GM18873 (cell line): ENCODE measurements around the gene TPO.
"Not testable (repeated sequence)": the region's sequence is repeated elsewhere in the genome, so short reads cannot be mapped to it uniquely, and the experiment has no call there.

ENCODE experiments used
- ATAC-seq: cut with Tn5 transposase; IDR thresholded peaks from one replicate; pipeline ENCODE4 v1.9.1; 2021; ENCODE audit warnings: mild to moderate bottlenecking, moderate library complexity, moderate number of reproducible peaks; ENCODE audit not compliant: unreplicated experiment, low FRiP score

TPO gene

DNA sequence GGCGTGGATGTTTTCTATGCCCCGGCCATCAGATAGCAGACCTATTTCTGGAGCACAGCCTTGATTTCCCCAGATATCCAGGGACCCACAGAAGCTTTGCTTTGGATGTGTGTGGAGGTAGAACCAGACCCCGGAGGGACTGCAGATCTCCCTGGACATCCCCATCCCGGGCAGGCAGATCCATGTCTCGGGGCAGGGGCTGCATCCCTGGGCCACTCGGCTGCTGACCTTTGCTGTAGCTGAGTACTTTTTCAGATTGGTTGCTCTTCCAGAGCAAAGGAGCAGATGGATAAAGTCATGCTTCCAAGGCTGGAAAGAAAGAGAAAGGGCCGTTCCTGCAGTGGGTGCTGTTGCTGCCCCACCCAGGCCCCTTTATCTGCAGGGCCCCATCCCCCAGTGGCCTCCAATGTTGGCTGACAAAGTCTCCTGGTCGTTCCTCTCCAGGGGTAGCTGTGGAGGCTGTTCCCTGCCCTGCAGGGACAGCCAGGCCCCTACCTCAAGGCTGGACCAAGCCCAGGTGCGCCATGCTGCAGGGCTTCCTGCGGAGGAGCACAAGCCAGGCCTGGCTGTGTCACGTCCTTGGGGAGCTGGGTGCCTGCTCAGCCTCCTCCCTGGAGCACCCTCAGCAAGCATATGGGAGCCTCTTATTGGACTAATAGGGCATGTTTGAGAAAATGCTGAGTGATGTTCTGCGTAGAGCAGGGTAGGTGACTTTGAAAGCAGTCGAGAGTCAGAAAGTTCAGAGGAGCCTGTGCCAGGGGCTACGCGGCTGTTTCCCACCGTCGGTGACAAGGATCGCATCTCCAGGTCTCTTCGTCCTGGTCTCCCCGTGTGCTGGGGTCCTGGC lies 68.4 kb downstream of the TPO start:
- no peak for ATAC-seq

- no peak for ATAC-seq
Observed at GRCh38 chr2:1482253-1482675, 69.0 kb downstream of the TPO start.

DNA sequence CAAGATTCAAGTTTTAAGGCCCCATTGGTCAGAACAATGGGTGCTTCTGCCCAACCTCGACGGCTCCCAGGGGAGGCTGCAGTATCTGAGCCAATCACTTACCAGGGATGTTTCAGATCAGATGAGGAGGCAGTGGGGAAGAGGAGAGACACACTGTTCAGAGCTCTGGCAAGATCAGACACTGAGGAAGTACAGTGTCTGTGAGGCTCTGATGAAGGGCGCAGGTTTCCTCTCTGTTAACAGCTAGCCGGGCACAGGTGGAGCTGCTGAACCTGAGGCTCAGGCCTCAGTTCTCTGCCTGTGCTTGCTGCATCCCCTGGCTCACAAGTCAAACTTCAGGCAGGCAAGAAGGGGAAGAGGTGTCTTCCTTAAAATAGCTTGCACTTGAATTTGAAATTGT lies 69.7 kb downstream of the TPO start:
- no peak for ATAC-seq

DNA sequence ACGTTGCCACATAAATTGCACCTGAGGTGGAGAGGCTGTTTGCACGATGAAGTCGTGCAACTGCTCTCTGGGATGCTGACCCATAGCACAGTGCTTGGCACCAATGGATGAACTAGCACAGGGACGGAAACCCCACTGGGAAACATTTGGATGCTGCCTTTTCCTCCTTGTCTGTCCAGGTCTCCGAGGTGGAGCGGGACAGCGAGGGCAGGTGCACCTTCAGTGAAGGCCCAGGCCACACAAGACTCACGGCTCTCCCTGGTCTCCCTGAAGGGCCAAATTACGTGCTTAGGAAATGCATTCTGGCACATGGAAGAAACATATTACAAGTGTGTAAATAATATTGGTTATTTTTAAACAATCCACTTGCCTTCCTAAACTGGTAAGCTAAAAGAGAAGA lies 70.3 kb downstream of the TPO start:
- no peak for ATAC-seq

- no peak for ATAC-seq
Observed at GRCh38 chr2:1484131-1484884, 71.0 kb downstream of the TPO start.

- ATAC-seq = no peak
Observed at GRCh38 chr2:1486670-1487069, 73.4 kb downstream of the TPO start.

GRCh38 chr2:1487758-1488157 lies 74.5 kb downstream of the TPO start:
- no peak for ATAC-seq

- no peak for ATAC-seq
Observed at GRCh38 chr2:1488181-1488671, 75.0 kb downstream of the TPO start.

GRCh38 chr2:1488851-1489250 lies 75.6 kb downstream of the TPO start:
- no peak for ATAC-seq

DNA sequence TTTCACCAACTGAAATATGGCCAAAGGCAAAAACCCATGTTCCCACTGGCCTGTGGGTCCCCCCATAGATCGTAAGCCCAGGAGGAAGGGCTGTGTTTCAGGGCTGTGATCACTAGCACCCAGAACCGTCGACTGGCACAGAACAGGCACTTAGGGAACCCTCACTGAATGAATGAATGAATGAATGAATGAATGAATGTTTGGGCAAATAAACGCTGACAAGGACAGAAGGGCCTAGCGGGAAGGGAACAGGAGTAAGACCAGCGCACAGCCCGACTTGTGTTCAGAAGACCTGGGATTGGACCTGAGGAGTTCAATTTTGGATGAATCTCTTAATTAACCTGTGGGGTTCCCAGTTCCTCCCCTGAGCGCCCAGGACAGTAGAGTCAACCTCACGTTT lies 76.2 kb downstream of the TPO start:
- no peak for ATAC-seq

DNA sequence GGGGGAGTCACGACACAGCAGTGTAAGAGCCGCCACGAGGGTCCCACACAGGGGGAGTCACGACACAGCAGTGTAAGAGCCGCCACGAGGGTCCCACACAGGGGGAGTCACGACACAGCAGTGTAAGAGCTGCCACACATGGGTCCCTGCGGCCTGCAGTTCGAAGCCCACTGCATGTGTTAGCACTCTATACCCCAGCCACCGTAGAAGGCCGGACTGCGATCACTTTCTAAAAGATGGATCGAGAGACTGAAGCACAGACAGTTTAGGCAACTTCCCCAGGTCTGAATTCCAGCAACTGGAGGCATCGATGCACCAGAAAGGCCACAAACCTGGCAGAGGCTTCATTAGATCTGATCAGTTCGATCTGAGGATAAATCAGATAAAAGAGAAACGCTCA lies 77.1 kb downstream of the TPO start:
- not testable (repeated sequence) for ATAC-seq

- ATAC-seq = no peak
Observed at GRCh38 chr2:1491751-1492150, 78.5 kb downstream of the TPO start.

GRCh38 chr2:1492231-1492630 lies 79.0 kb downstream of the TPO start:
- ATAC-seq = not testable (repeated sequence)

- no peak for ATAC-seq
Observed at GRCh38 chr2:1492711-1493430, 79.6 kb downstream of the TPO start.

DNA sequence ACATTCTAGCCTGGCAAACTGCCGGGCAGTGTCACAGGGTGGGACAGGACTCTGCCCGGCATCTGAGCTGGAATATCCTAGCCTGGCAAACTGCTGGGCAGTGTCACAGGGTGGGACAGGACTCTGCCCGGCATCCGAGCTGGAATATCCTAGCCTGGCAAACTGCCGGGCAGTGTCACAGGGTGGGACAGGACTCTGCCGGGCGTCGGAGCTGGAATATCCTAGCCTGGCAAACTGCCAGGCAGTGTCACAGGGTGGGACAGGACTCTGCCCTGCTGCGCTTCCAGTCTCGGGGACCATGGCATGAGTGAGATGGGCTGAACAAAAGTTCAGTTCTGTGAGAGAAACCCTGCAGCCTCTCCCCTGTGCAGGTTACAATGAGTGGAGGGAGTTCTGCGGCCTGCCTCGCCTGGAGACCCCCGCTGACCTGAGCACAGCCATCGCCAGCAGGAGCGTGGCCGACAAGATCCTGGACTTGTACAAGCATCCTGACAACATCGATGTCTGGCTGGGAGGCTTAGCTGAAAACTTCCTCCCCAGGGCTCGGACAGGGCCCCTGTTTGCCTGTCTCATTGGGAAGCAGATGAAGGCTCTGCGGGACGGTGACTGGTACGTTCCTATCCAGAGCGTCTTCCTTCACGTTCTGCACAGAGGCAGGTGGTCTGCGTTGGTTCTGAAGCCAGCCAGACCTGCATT lies 80.3 kb downstream of the TPO start:
- ATAC-seq = no peak

- ATAC-seq = no peak
Observed at GRCh38 chr2:1494257-1494656, 81.0 kb downstream of the TPO start.

DNA sequence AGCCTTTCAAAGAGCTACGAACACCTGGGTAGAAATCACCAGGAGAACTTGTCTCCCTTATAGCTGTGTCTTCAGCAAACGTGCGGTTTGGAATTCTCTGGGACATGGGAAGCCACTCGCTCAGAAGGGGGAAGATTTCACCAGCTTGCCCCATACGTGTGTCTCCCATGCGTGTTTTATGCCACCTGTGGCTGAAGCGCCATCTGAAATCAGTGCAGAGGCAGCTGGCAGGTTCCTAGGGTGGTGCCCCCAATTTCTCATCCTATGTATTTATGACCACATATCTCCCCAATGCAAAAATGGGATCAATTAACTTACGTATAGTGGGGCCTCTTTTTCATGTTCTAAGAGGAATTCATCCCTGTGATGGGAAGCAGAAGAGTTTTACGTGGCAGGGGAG lies 81.6 kb downstream of the TPO start:
- ATAC-seq = no peak

DNA sequence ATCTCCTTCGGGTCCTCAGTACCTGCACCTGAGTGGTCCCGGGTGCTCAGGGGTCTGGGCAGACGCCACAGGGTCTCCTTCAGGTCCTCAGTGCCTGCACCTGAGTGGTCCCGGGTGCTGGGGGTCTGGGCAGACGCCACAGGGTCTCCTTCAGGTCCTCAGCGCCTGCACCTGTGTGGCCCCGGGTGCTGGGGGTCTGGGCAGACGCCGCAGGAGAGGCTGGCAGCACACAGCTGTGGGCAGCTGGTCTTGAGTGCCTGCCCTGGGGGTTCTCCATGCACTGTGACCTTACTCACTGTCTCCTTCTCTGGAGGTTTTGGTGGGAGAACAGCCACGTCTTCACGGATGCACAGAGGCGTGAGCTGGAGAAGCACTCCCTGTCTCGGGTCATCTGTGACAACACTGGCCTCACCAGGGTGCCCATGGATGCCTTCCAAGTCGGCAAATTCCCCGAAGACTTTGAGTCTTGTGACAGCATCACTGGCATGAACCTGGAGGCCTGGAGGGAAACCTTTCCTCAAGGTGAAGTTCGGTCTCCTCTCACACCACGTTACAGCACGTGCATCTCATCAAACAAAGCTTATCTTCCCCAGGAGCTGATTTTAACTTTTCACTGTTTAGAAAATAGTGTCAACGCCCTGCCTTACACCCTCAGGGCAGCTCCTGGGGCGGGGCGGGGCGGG lies 82.6 kb downstream of the TPO start:
- ATAC-seq = no peak

DNA sequence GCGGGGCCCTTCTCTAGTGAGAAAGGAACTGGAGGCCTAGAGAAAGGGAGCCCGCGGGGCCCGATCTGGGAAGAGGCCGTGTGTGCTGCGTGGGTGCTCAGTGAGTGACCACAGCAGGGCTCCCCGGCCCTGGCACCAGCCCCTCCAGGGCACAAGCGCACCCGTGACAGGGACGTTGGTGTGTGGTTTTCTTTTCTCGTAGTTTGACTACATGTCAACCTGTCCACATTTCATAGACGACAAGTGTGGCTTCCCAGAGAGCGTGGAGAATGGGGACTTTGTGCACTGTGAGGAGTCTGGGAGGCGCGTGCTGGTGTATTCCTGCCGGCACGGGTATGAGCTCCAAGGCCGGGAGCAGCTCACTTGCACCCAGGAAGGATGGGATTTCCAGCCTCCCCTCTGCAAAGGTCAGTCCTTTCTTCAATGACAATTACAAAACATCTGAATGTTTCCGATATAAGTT lies 83.1 kb downstream of the TPO start:
- no peak for ATAC-seq

DNA sequence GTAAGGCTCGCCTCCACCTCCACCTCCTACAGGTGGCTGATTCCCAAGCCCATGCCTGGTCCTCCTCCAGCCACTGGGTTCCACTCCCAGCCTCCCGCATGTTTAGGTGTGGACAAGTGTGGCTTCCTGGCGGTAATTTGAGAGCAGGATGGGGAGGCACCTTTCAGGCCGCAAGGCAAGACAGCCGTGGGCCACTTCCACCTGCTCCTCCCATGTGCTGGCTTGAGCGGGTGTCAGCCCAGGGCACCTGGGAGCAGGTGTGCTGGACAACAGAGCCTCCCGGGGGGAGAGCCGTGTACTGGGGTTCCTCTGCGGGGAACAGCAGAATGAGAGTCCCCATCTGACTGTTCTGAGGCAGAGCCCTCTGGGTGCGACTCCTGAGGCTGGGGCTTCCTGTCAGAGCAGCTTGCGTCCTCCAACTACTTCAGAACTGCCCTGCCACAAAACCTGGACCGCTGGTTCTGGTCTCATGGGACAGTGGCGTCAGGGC lies 83.9 kb downstream of the TPO start:
- no peak for ATAC-seq
